ENCODE measurements around the gene BIRC2. TPM values are rescaled to one million over a fixed set of nuclear protein-coding genes. Genes with fewer than 3 reads are reported as not detected.

The BIRC2 gene
- polyA plus RNA-seq, 1 donor (not counting 4 experiments of a cell fraction or from before 2014, with no cell fraction given), result 53.8 TPM

DNA sequence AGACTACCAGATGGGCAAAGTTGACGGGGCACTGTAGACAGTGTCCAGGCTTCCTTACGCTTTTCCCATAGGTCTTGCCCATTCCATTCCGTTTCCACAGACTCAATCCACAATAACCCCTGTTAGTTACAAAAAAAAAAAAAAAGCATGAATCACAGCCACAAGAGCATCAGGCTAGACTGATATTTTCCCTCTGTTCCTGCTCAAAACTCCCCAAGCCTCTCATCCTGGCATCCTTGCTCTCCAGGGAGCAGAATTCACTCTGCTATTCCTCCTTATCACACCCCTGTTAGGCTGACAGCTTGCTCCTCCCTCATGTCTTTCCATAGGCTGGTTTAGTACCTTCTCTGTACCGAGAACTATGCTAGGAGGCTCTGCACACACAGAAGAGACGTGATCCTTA, 63.4 kb downstream of the BIRC2 start:
- Histone ChIP-seq H3K36me3 (ENCODE audit: control insufficient read depth in 2 of 2, extremely low read depth in 1 of 2, insufficient read depth in 2 of 2, low read length in 2 of 2) (peaks cover 2 to 3% of the 10 kb centered on the region in 2 experiments), H4K20me1 (ENCODE audit: control insufficient read depth, extremely low read depth, insufficient read depth, low read length) (peaks cover 3% of the 10 kb centered on the region), H2AFZ (ENCODE audit: control insufficient read depth, low read length) (no peak overlapping the region), H3K9me1 (ENCODE audit: control insufficient read depth, extremely low read depth, insufficient read depth, low read length) (no peaks in the 10 kb centered on the region), H3K4me1 (ENCODE audit: control insufficient read depth, extremely low read depth, insufficient read depth, low read length) (no peaks in the 10 kb centered on the region), H3K9ac (ENCODE audit: control insufficient read depth, extremely low read depth, insufficient read depth, low read length) (no peak overlapping the region), H3K79me2 (ENCODE audit: control insufficient read depth, insufficient read depth, low read length) (peaks cover 65% of the 10 kb centered on the region), H3K9me3 (ENCODE audit: control insufficient read depth, low read depth, low read length) (no peaks in the 10 kb centered on the region), H3K27ac (ENCODE audit: control insufficient read depth, insufficient read depth, low read length) (no peak overlapping the region), H3K4me3 (ENCODE audit: control insufficient read depth in 2 of 3, extremely low read depth in 1 of 3, insufficient read depth in 2 of 3, low read depth in 1 of 3, low read length in 3 of 3) (no peak overlapping the region), H3K4me2 (ENCODE audit: control insufficient read depth, extremely low read depth, insufficient read depth, low read depth, low read length) (no peak overlapping the region), H3K27me3 (ENCODE audit: control insufficient read depth, extremely low read depth, insufficient read depth, low read length) (no peaks in the 10 kb centered on the region)
- dilution Hi-C loops (cut with MboI; ENCODE audit: extremely low pct_ligation_motif_present, low sequenced_read_pairs), result no loop called here
- no peak for DNase-seq (ENCODE audit: low read depth, low spot score)
- no peak for FAIRE-seq
- TF ChIP-seq, protein P1, sequence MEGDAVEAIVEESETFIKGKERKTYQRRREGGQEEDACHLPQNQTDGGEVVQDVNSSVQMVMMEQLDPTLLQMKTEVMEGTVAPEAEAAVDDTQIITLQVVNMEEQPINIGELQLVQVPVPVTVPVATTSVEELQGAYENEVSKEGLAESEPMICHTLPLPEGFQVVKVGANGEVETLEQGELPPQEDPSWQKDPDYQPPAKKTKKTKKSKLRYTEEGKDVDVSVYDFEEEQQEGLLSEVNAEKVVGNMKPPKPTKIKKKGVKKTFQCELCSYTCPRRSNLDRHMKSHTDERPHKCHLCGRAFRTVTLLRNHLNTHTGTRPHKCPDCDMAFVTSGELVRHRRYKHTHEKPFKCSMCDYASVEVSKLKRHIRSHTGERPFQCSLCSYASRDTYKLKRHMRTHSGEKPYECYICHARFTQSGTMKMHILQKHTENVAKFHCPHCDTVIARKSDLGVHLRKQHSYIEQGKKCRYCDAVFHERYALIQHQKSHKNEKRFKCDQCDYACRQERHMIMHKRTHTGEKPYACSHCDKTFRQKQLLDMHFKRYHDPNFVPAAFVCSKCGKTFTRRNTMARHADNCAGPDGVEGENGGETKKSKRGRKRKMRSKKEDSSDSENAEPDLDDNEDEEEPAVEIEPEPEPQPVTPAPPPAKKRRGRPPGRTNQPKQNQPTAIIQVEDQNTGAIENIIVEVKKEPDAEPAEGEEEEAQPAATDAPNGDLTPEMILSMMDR (optimal IDR thresholded peaks at IDR 0.05 in 1 of 3, IDR thresholded peaks at IDR 0.05 in 1 of 3, conservative IDR thresholded peaks at IDR 0.05 in 1 of 3; ENCODE audit: extremely low read depth in 1 of 3, insufficient read depth in 2 of 3, low read length in 3 of 3), result no peak
- no peak for TF ChIP-seq EZH2 (IDR thresholded peaks at IDR 0.05; ENCODE audit: low read length)

DNA sequence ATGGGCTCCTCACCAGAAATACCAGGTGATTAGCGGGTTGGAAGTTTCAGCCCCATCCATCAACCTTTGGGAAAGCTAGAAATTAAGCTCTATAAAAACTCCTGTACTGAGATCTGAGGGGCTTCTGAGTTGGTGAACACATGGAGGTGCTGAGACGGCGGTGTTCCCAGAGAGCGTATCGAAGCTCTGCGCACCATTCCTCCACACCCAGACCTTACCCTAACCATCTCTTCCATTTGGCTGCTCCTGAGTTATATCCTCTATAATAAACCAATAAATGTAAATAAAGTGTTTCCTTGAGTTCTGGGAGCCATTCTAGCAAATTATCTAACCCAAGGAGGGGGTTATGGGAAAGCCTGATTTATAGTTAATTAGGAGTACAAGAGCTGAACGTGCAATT, 64.1 kb downstream of the BIRC2 start:
- no peaks in the 10 kb centered on the region for H3K4me1 ChIP-seq (ENCODE audit: control insufficient read depth, extremely low read depth, insufficient read depth, low read length)
- no peak overlapping the region for H3K27ac ChIP-seq (ENCODE audit: control insufficient read depth, insufficient read depth, low read length)
- FAIRE-seq (no peak), DNase-seq (ENCODE audit: low read depth, low spot score) (no peak)
- no peak for TF ChIP-seq EZH2 (IDR thresholded peaks at IDR 0.05; ENCODE audit: low read length)
- TF ChIP-seq, protein P1 (optimal IDR thresholded peaks at IDR 0.05 in 1 of 3, IDR thresholded peaks at IDR 0.05 in 1 of 3, conservative IDR thresholded peaks at IDR 0.05 in 1 of 3; ENCODE audit: extremely low read depth in 1 of 3, insufficient read depth in 2 of 3, low read length in 3 of 3), result no peak
- no peak overlapping the region for H3K4me2 ChIP-seq (ENCODE audit: control insufficient read depth, extremely low read depth, insufficient read depth, low read depth, low read length)
- peaks cover 68% of the 10 kb centered on the region for H3K79me2 ChIP-seq (ENCODE audit: control insufficient read depth, insufficient read depth, low read length)
- H4K20me1 ChIP-seq (ENCODE audit: control insufficient read depth, extremely low read depth, insufficient read depth, low read length), result peaks cover 3% of the 10 kb centered on the region
- no peak overlapping the region for H3K4me3 ChIP-seq (ENCODE audit: control insufficient read depth in 2 of 3, extremely low read depth in 1 of 3, insufficient read depth in 2 of 3, low read depth in 1 of 3, low read length in 3 of 3)
- dilution Hi-C loops (cut with MboI; ENCODE audit: extremely low pct_ligation_motif_present, low sequenced_read_pairs), result no loop called here
- no peak overlapping the region for H2AFZ ChIP-seq (ENCODE audit: control insufficient read depth, low read length)
- H3K9me3 ChIP-seq (ENCODE audit: control insufficient read depth, low read depth, low read length), result no peaks in the 10 kb centered on the region
- no peaks in the 10 kb centered on the region for H3K9me1 ChIP-seq (ENCODE audit: control insufficient read depth, extremely low read depth, insufficient read depth, low read length)
- H3K27me3 ChIP-seq (ENCODE audit: control insufficient read depth, extremely low read depth, insufficient read depth, low read length), result no peaks in the 10 kb centered on the region
- H3K36me3 ChIP-seq (ENCODE audit: control insufficient read depth in 2 of 2, extremely low read depth in 1 of 2, insufficient read depth in 2 of 2, low read length in 2 of 2), result peaks cover 1 to 3% of the 10 kb centered on the region in 2 experiments
- H3K9ac ChIP-seq (ENCODE audit: control insufficient read depth, extremely low read depth, insufficient read depth, low read length), result no peak overlapping the region
